HEK293 (cell line): ENCODE measurements around the gene FRAS1.

Source experiments
- CTCF ChIA-PET: fragments of 350-600 bp; formaldehyde crosslinking; extraction: SDS; loops from one replicate; lab custom pipeline; 2021; ENCODE audit warnings: antibody characterized with exemption; lab: Yijun Ruan, JAX
- POLR2A ChIA-PET: fragments of 300-600 bp; formaldehyde crosslinking; extraction: SDS; loops from one replicate; lab custom pipeline; 2020; ENCODE audit warnings: antibody characterized with exemption, inconsistent platforms; lab: Yijun Ruan, JAX
- H3K27ac ChIP-seq: fragments of 200-500 bp; sonication (Bioruptor generic); 2 replicates; pipeline ENCODE4 v1.5.1; 2014; ENCODE audit warnings: low read depth, low read length, control low read depth, inconsistent platforms; ENCODE audit errors: extremely low read depth
- H3K36me3 ChIP-seq, 2 experiments: fragments of 200-500 bp in 1 of 2; sonication (Bioruptor generic) in 1 of 2; 1 replicate in 1 of 2; 2 replicates in 1 of 2; pipeline ENCODE4 v1.5.1; 2014 to 2017; ENCODE audit warnings: inconsistent platforms in 2 of 2, low read length in 2 of 2; ENCODE audit not compliant: control insufficient read depth in 2 of 2, insufficient read depth in 1 of 2
- H3K4me1 ChIP-seq: fragments of 200-500 bp; sonication (Bioruptor generic); 2 replicates; pipeline ENCODE4 v1.5.1; 2014; ENCODE audit warnings: mild to moderate bottlenecking, low read length, inconsistent platforms; ENCODE audit not compliant: control insufficient read depth, insufficient read depth
- H3K4me3 ChIP-seq: 2 replicates; pipeline ENCODE4 v1.5.1; 2011; ENCODE audit warnings: low read depth, mild to moderate bottlenecking, control low read depth, low read length, moderate library complexity
- H3K9me3 ChIP-seq: fragments of 200-500 bp; sonication (Bioruptor generic); 2 replicates; pipeline ENCODE4 v1.5.1; 2014; ENCODE audit warnings: low read depth, low read length, inconsistent platforms; ENCODE audit not compliant: control insufficient read depth, insufficient read depth
- KLF7 ChIP-seq: fragments of 450-650 bp; formaldehyde crosslinking; IDR thresholded peaks from 2 replicates; pipeline ENCODE4 v1.5.1; 2016; ENCODE audit warnings: missing biosample characterization, missing genetic modification characterization, borderline replicate concordance
- PRDM10 ChIP-seq: fragments of 450-650 bp; formaldehyde crosslinking; IDR thresholded peaks from 2 replicates; pipeline ENCODE4 v1.5.1; 2016; ENCODE audit warnings: missing biosample characterization, missing genetic modification characterization
- SCRT1 ChIP-seq: fragments of 450-650 bp; formaldehyde crosslinking; IDR thresholded peaks from 2 replicates; pipeline ENCODE4 v1.5.1; 2016; ENCODE audit warnings: missing biosample characterization, missing genetic modification characterization, borderline replicate concordance
- WT1 ChIP-seq: fragments of 450-650 bp; formaldehyde crosslinking; IDR thresholded peaks from 2 replicates; pipeline ENCODE4 v1.5.1; 2016; ENCODE audit warnings: missing biosample characterization, missing genetic modification characterization
- ZBTB20 ChIP-seq: fragments of 450-650 bp; formaldehyde crosslinking; IDR thresholded peaks from 2 replicates; pipeline ENCODE4 v1.5.1; 2016; ENCODE audit warnings: missing biosample characterization, missing genetic modification characterization
- ZBTB21 ChIP-seq: fragments of 450-650 bp; formaldehyde crosslinking; IDR thresholded peaks from 2 replicates; pipeline ENCODE4 v1.5.1; 2017; ENCODE audit warnings: missing biosample characterization, missing genetic modification characterization
- ZEB2 ChIP-seq: fragments of 450-650 bp; formaldehyde crosslinking; IDR thresholded peaks from 2 replicates; pipeline ENCODE4 v1.5.1; 2016; ENCODE audit warnings: missing biosample characterization, missing genetic modification characterization
- ZFP69B ChIP-seq: fragments of 450-650 bp; formaldehyde crosslinking; IDR thresholded peaks from 2 replicates; pipeline ENCODE4 v1.5.1; 2016; ENCODE audit warnings: missing biosample characterization, missing genetic modification characterization
- ZNF121 ChIP-seq: fragments of 450-650 bp; formaldehyde crosslinking; IDR thresholded peaks from 2 replicates; pipeline ENCODE4 v1.5.1; 2016; ENCODE audit warnings: missing biosample characterization, missing genetic modification characterization
- ZNF221 ChIP-seq: fragments of 450-650 bp; formaldehyde crosslinking; IDR thresholded peaks from 2 replicates; pipeline ENCODE4 v1.5.1; 2017; ENCODE audit warnings: missing biosample characterization, missing genetic modification characterization, borderline replicate concordance
- ZNF324 ChIP-seq: fragments of 450-650 bp; formaldehyde crosslinking; IDR thresholded peaks from 2 replicates; pipeline ENCODE4 v1.5.1; 2016; ENCODE audit warnings: missing biosample characterization, missing genetic modification characterization
- ZNF404 ChIP-seq: fragments of 450-650 bp; formaldehyde crosslinking; IDR thresholded peaks from 2 replicates; pipeline ENCODE4 v1.5.1; 2017; ENCODE audit warnings: missing biosample characterization, missing genetic modification characterization
- ZNF426 ChIP-seq: fragments of 450-650 bp; formaldehyde crosslinking; IDR thresholded peaks from 2 replicates; pipeline ENCODE4 v1.5.1; 2017; ENCODE audit warnings: missing biosample characterization, missing genetic modification characterization, mild to moderate bottlenecking, inconsistent platforms, moderate library complexity
- ZNF433 ChIP-seq: fragments of 450-650 bp; formaldehyde crosslinking; IDR thresholded peaks from 2 replicates; pipeline ENCODE4 v1.5.1; 2016; ENCODE audit warnings: missing biosample characterization, missing genetic modification characterization, low read depth
- ZNF488 ChIP-seq: fragments of 450-650 bp; formaldehyde crosslinking; IDR thresholded peaks from 2 replicates; pipeline ENCODE4 v1.5.1; 2016; ENCODE audit warnings: missing biosample characterization, missing genetic modification characterization
- ZNF514 ChIP-seq: fragments of 450-650 bp; formaldehyde crosslinking; IDR thresholded peaks from 2 replicates; pipeline ENCODE4 v1.5.1; 2016; ENCODE audit warnings: missing biosample characterization, missing genetic modification characterization
- ZNF548 ChIP-seq: fragments of 450-650 bp; formaldehyde crosslinking; IDR thresholded peaks from 2 replicates; pipeline ENCODE4 v1.5.1; 2016; ENCODE audit warnings: missing biosample characterization, missing genetic modification characterization
- ZNF654 ChIP-seq: fragments of 450-650 bp; formaldehyde crosslinking; IDR thresholded peaks from 2 replicates; pipeline ENCODE4 v1.5.1; 2016; ENCODE audit warnings: low read depth, missing biosample characterization, missing genetic modification characterization
- ZNF830 ChIP-seq: fragments of 450-650 bp; IDR thresholded peaks from 2 replicates; pipeline ENCODE4 v1.5.0; 2018; ENCODE audit warnings: missing biosample characterization, missing genetic modification characterization, low read depth, mild to moderate bottlenecking, moderate library complexity
- ZSCAN18 ChIP-seq: fragments of 450-650 bp; formaldehyde crosslinking; IDR thresholded peaks from 2 replicates; pipeline ENCODE4 v1.5.1; 2016; ENCODE audit warnings: missing biosample characterization, missing genetic modification characterization

FRAS1 gene

GRCh38 chr4:78513411-78513975 lies 456.4 kb downstream of the FRAS1 start:
- H3K27ac ChIP-seq = no peak overlapping the region
- CTCF ChIA-PET = interaction anchor here (0.6 to 1.5 kb wide), 3 partner anchors 452 to 520 kb away, joined by 3 to 7 read pairs (median 4); no protein-coding TSS in a partner anchor

GRCh38 chr4:78517050-78517652 lies 460.0 kb downstream of the FRAS1 start:
- Histone ChIP-seq H3K27ac (no peak overlapping the region), H3K4me3 (no peak overlapping the region), H3K36me3 (peaks cover 0 to 7% of the 10 kb centered on the region in 2 experiments; a peak in 1 of 3 replicates), H3K4me1 (no peaks in the 10 kb centered on the region), H3K9me3 (no peaks in the 10 kb centered on the region)
- CTCF ChIA-PET = interaction anchor here (0.6 to 3.6 kb wide), 7 partner anchors 26 to 557 kb away, joined by 3 to 17 read pairs (median 3); no protein-coding TSS in a partner anchor
- TF ChIP-seq ZEB2 (tag by site-specific recombination) (no peak), ZNF654 (tag by site-specific recombination) (peak; percentile 67)
- POLR2A ChIA-PET = no interaction called here

More at GRCh38 chr4:78513411-78513975, 456.4 kb downstream of the FRAS1 start:
- H3K4me1 ChIP-seq = no peaks in the 10 kb centered on the region
- H3K4me3 ChIP-seq = no peak overlapping the region
- no peaks in the 10 kb centered on the region for H3K9me3 ChIP-seq
- TF ChIP-seq ZSCAN18 = no peak
- TF ChIP-seq ZNF488 (tag by site-specific recombination) = no peak
- peaks cover 0 to 12% of the 10 kb centered on the region in 2 experiments; a peak in 1 of 3 replicates for H3K36me3 ChIP-seq
- POLR2A ChIA-PET = no interaction called here

- Histone ChIP-seq H3K27ac (no peak overlapping the region), H3K4me1 (no peaks in the 10 kb centered on the region), H3K36me3 (peaks cover 0 to 9% of the 10 kb centered on the region in 2 experiments; a peak in 1 of 3 replicates), H3K4me3 (no peak overlapping the region), H3K9me3 (no peaks in the 10 kb centered on the region)
- POLR2A ChIA-PET = no interaction called here
- CTCF ChIA-PET = interaction anchor here (0.5 to 3.6 kb wide), 6 partner anchors 248 to 558 kb away, joined by 3 to 17 read pairs (median 4); no protein-coding TSS in a partner anchor
- no peak for TF ChIP-seq ZNF514 (tag by site-specific recombination)
- TF ChIP-seq ZNF324 (tag by site-specific recombination) = no peak
- no peak for TF ChIP-seq WT1 (tag by site-specific recombination)
- no peak for TF ChIP-seq KLF7 (tag by site-specific recombination)
- TF ChIP-seq ZNF221 = no peak
- TF ChIP-seq ZBTB20 (tag by site-specific recombination) = no peak
- no peak for TF ChIP-seq ZNF548 (tag by site-specific recombination)
- no peak for TF ChIP-seq ZBTB21 (tag by site-specific recombination)
- no peak for TF ChIP-seq ZNF830 (tag by site-specific recombination)
- TF ChIP-seq SCRT1 = no peak
- no peak for TF ChIP-seq ZNF121 (tag by site-specific recombination)
- no peak for TF ChIP-seq ZNF433 (tag by site-specific recombination)
- no peak for TF ChIP-seq PRDM10 (tag by site-specific recombination)
- no peak for TF ChIP-seq ZNF426
- no peak for TF ChIP-seq ZFP69B
- no peak for TF ChIP-seq ZNF404 (tag by site-specific recombination)
Measured at GRCh38 chr4:78518561-78518960, 461.4 kb downstream of the FRAS1 start.
